D341Med (cell line): ENCODE results near the gene COQ8B.
"Not testable (repeated sequence)": the region's sequence is repeated elsewhere in the genome, so short reads cannot be mapped to it uniquely, and the experiment has no call there.

ENCODE experiments used
- DNase-seq: peaks from one replicate; pipeline ENCODE4 v3.0.0; 2012; ENCODE audit warnings: low spot score

Gene COQ8B

DNA sequence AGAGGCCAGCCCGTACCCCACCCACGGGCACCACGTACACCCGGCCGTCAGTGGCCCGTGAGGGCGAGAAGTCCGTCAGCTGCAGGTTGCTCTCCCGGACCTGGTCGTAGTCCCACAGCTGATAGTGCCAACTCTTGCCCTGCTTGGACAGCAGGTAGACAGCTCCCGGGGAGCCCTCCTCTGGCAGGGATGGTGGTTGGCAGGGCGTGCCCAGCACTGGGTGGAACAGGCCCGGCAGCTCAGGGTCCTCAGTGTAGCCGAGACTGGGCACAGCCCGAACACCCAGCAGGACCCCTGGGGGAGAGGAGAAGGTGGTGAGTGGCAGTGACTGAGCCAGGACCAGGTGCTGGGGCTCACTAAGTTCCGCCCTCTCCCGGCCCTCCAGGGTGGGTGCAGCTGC is 25.8 kb upstream of the COQ8B start:
- DNase-seq, result no peak

DNA sequence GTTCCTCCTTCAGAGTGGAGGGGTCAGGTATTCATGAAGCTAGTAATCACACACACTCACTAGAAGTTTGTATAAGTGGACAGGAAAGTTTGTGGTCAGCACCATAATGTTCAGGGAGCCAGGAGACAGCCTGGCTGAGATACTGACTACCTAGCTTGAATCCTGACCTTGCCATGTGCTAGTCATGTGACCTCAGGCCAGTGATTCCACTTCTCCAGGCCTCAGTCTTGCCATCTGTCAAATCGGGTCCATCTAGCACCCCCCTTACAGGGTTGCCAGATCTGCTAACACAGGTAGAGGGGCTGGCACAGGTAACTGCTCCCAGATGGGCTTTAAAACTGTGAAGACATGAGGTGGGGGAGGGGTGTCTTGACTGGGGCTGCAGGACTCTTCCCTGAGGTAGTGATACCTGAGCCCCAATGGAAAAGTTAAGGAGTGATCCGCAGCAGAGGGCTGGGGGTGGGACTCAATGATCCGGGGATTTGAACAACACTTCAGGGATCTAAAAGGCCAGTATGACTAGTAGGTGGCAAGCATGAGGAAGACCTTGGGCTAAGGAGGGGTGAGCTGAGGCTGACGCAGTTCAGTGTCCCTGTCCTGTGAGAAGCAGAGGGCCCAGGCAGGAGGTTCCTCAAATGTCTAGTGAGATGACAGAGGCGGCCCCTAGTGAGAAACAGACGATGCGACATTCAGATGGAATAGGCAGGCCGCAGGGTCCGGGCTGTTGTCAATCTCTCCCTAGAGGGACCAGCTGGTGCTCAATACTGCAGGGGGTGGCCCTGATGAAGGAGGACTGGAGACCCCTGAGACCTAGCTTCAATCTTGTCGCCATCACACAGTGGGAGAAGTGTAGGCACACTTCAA is 25.1 kb upstream of the COQ8B start:
- DNase-seq, result no peak

DNA sequence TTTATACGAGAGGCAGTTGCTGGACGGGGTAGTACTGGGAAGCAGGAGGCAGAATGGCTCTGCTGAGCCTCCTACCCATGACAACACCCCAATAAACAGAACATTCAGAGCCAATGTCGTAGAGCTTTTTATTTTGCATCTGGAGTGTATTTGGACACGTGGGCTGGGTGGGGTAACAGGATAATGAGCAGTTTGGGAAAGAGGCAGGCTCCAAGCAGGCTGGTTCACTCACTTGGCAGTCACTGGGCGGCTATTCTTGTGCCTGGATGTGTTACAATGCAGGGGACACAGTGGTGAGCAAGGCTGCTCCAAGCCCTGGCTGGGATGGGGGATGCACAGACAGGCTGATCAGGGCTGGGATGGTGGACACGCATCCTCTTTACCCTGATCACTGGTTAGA is 24.1 kb upstream of the COQ8B start:
- DNase-seq, result no peak

DNA sequence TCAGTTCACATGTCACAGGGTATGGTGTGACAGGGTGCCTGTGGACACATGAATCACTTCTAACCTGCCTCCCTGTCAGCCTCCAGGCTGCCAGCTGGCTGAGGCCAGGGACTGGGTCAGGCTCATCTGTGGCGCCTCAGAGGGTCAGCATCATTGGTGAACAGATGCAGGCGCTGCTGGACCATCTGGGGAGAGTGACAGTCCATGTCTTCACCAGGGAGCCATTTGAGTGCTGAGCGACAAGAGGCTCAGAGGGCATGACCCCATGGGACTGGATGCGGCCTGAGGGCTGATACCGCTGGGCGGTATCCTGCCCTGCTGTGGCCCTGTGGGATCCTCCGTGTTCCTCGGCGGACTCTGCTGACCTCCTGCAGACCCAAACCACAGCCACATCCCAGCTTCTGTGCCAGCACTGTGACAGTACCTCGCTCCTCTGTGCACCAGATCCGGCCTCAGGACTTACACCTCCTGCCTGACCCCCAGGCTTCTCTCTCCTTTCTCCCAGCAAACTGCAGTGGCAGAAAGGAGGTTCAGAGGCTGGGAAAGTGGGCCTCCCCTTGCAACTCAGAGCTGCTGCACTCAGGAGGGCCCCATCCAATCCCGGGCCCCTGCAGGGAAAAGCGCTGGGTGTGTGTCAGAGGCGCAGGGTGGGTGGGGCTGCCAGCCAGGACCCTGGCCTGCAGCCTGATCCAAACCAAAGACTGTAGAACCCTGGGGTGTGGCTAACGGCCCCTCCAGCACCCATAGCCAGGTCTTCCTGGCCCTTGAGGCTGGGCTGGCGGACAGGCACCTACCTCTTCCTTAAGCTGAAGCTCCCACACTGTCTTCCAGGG is 23.4 kb upstream of the COQ8B start:
- DNase-seq, result no peak

DNA sequence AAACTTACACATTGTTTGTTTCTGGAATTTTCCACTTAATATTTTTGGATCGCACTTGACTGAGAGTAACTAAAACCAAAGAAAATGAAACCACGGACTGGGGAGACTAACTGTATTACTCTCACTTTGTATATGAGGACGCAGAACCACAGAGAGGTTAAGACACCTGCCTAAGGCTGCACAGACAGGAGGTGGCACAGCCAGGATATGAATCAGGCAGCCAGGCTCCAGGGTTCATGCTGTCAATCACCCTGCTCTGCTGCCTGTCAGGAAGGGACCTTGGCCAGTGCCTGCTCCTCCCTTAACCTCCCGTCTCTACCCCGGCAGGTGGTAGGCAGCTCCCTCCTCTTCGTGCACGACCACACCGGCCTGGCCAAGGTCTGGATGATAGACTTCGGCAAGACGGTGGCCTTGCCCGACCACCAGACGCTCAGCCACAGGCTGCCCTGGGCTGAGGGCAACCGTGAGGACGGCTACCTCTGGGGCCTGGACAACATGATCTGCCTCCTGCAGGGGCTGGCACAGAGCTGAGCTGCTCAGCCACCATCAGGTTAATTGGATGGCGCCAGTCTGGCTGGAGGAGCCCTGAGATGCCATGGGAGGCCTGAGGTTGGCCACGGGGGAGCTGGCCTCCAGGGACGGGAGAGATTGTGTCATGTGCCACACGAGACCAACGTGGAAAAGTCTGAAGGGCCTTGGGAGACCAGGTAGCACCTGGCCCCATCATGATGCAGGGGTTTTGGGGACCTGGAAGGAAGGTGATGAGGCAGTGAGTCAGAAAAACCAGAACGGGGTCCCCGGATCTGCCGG is 22.5 kb upstream of the COQ8B start:
- peak; percentile 43 for DNase-seq

DNA sequence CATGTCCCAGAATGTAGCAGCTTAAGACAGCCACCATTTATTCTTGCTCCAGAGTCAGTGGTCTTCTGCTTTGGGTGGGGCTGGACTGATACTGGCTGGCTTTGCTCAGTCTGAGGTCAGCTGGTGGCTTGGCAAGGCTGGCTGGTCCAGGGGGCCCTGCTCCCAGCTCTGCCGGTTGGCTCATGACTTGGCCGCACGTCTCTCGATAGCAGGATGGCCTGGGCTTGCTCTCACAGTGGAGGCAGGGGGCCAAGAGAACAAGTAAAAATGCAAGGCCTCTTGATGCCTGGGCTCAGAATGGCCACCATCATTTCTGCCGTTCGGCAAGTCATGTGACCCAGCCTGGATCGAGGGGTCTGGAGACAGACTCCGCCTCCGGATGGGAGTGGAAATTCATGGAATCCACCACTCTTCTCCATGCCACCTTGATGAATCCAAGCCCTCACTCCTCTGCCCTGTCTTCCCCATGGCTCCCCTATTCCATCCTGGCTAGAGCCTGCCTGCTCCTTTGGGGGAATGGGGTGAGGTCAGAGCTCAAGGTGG is 20.5 kb upstream of the COQ8B start:
- DNase-seq, result no peak

DNA sequence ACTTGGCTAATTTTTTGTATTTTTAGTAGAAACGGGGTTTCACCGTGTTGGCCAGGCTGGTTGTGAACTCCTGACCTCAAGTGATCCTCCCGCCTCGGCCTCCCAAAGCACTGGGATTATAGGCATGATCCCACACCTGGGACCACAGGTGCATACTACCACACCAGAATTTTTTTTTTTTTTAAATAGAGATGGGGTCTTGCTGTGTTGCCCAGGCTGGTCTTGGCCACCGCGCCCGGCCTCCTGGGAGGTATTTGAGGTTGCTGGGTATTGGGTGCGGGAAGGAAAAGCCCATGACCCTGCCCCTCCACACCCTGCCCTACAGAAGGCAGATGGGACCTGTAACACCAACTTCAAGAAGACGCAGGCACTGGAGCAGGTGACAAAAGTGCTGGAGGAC is 20.0 kb upstream of the COQ8B start:
- DNase-seq, result no peak

DNA sequence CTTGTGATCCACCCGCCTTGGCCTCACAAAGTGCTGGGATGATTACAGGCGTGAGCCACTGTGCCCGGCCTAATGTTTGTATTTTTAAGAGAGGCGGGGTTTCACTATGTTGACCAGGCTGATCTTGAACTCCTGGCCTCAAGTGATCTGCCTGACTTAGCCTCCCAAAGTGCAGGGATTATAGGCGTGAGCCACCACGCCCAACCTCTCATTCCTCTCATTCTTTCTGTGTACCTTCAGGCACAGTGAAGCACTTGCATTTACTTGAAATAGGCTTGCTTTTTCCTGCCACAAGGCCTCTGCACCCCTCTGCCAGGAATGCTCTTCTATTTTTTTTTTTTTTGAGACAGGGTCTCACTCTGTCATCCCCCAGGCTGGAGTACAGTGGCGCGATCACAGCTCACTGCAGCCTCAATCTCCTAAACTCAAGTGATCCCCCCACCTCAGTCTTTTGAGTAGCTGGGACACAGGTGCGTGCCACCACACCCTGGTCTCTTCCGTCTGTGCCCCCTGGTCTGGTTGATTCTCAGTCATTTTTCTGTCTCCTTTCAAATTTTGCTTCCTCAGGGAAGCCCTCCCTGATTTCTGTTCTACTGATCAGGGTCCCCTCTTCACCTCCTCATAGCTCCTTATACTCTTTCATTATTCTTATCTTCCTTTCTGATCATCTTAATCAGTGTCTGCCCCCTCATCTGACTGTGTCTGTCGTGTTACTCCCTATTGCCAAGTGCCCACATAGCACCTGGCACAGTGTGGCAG is 18.5 kb upstream of the COQ8B start:
- DNase-seq, result no peak

DNA sequence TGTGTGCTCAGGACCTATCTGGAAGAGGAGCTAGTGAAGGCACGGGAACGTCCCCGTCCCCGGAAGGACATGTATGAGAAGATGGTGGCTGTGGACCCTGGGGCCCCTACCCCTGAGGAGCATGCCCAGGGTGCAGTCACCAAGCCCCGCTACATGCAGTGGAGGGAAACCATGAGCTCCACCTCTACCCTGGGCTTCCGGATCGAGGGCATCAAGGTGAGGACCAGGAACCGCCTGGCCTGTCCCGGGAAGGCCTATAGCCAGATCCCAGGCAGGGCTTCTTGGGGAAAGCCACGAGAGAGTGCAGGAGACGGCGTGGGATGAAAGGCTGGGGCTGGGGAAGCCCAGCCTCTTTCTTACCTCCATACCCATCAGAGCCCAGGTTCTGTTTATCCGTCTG is 16.5 kb upstream of the COQ8B start:
- DNase-seq, result no peak

DNA sequence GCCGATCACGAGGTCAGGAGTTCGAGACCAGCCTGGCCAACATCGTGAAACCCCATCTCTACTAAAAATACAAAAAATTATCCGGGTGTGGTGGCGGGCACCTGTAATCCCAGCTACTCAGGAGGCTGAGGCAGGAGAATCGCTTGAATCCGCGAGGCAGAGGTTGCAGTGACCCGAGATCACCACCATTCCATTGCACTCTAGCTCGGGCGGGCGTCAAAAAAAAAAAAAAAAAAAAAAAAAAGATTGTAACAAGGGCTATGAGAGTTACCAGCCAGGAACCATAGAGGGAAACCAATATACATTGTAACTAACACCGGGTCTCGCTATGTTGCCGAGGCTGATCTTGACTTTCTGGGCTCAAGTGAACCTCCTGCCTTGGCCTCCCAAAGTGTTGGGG is 15.6 kb upstream of the COQ8B start:
- DNase-seq, result not testable (repeated sequence)

DNA sequence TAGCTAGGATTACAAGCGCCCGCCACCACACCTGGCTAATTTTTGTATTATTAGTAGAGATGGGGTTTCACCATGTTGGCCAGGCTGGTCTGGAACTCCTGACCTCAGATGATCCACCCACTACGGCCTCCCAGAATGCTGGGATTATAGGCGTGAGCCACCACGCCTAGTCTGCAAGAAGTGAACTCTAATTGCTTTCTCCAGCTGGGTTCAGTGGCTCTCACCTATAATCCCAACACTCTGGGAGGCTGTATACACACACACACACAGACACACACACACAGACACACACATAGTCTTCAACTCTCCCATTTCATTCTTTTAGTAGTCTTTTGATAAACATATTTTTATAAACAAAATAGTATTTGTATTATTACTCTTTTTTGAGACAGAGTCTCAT is 13.4 kb upstream of the COQ8B start:
- DNase-seq, result not testable (repeated sequence)

DNA sequence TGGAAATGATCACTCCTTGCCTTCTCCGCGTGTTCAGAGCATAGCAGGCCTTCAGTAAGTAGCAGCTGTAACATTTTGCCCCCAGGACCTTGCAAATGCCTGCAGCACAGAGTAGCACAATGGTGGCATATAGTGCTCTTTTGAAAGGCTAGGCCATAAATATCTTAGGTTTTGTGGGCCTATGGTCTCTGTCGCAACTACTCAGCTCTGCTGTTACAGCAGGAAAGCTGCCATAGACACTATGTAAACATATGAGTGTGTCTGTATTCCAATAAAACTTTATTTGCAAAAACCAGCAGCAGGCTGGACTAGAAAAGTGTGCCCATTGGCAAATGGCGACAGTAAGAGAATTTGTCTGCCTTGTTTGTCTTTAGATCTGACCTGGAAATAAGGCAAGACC is 9.6 kb upstream of the COQ8B start:
- DNase-seq, result no peak

DNA sequence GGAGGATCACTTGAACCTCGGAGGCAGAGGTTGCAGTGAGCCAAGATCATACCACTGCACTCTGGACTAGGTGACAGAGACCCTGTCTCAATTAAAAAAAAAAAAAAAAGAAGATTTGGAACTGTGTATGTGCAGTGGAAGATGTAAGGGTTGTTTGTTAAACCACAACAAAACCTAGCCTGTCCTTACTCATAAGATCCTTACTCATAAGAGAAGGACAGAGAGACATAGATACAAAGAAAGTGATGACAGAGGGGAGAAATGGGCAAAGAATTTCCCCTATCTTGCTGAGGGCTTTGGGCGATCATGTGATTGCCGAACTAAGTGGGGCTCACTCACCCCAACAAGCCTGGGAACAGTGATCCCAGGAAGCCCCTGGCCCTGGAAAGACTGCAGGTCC is 8.2 kb upstream of the COQ8B start:
- no peak for DNase-seq

DNA sequence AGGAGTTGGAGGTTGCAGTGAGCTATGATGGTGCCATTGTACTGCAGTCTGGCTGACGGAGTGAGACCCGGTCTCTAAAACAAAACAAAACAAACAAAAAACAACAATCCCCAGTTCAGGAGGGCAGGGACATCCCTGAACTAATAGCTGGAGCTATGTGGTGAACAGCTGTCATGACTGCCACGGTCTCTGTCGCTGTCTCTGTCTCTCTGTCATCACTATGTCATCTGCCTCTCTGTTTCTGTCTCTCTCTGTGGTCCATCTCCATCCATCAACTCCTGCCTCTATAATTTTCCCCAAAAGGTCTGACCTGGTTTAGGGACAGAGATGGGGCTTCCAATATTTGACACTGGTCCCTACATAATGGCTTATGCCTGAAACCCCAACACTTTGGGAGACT is 7.6 kb upstream of the COQ8B start:
- no peak for DNase-seq

DNA sequence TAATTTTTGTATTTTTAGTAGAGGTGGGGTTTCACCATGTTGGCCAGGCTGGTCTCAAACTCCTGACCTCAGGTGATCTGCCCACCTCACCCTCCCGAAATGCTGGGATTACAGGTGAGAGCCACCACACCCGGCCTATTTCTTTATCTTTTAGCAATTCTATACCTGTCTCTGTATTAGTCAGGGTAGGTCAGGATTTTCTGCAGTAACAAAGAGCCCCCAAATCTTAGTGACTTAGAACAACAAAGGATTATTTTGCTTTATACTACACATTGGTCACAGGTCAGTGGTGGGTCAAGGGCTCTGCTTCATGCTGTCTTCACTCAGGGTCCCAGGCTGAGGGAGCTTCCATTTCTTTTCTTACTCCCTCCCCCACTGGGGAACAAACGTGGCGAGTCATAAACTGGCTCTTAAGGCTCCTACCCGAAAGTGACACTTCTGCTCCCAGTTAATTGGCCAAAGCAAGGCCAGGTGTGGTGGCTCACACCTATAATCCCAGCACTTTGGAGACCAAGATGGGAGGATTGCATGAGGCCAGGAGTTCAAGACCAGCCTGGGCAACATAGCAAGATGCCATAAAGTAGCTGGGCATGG is 7.1 kb upstream of the COQ8B start:
- DNase-seq, result no peak

DNA sequence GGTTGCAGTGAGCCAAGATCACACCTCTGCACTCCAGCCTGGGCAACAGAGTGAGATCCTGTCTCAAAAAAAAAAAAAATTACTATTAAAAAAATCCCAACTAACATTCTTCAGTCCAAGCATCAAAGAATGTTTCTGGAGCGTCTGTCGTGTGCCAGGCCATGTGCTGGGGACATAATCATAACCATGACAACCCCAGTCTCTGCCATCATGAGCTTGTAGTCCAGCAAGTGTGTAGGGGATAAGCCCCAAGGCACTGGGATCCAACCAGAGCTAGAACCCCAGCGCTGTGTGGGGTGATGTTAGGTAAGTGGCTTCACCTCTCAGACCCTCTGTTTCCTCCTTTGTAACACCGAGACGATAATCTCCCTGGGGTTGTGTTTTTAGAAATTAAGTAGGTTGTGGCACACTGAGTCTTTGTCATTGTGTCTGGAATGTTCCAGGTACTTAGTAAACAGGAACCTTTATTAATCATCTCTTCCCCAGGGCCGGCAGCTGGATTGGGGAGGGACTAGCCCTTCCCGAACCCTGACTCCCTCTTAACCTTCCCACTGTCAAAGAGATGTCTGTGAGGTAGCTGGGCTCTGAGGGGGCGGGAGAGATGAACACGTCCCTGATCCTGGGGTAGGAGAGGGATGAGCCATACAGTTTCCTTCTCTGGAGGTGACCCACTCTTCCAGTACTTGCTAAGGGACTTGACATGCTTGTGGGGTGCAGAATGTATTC is 5.4 kb upstream of the COQ8B start:
- no peak for DNase-seq

DNA sequence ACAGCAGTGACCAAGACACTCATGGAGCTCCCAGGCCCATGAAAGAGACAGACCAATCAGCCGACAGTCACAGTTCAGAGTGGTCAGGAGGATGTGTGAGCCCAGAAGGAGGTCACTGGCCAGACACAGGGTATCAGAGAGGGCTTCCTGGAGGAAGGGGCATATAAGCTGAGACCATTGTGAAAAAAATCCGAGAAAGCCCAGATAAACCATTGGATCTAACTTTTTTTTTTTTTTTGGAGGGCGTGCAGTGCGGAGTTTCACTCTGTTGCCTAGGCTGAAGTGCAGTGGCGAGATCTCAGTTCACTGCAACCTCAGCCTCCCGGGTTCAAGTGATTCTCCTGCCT is 4.4 kb upstream of the COQ8B start:
- DNase-seq, result no peak

DNA sequence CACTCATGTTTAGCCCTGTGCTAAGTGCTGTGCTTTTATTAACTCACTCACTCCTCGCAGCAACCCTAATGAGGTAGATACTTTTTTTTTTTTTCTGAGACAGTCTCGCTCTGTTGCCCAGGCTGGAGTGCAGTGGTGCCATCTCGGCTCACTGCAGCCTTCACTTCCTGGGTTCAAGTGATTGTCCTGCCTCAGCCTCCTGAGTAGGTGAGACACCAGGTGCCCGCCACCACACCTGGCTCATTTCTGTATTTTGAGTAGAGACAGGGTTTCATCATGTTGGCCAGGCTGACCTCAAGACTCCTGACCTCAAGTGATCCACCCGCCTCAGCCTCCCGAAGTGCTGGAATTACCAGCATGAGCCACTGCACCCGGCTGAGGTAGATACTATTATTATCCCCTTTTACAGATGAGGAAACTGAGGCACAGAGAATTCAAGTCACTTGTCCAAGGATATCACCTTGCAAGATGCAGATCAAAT is 2.8 kb upstream of the COQ8B start:
- no peak for DNase-seq

DNA sequence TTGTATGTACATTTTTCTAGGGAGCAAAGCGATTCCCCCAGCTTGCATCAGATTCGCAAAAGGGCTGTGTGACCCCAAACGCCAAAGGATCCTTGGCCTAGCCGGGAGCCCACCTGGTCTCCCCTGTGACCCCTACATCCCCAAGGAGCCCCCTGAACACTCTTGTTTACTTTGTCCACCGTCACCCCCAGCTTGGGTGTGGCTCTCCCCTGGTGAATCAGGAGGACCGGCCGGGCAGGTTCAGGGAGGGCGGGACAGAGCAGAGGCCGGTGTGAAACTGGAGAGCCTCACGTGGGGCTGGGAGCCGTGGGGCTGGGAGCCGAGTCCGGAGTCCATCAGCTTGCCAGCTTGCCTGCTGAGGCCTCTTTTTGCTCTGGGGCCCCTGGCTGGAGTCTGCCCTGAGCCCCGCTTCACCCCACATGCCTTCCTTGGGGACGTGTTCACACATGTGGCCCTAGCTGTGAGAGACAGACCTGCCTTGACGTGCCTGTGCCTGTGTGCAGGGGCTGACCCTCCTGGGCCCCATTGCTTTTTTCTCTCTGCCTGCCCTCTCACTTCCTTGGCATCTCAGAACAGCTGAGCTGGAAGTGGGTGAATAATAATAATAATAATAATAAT is 2.2 kb upstream of the COQ8B start:
- DNase-seq, result peak; percentile 63
